Small intestine (tissue), 7 donors: Measurements from ENCODE around the gene NDUFA11. TPM values are rescaled to one million over a fixed set of nuclear protein-coding genes. Genes with fewer than 3 reads are reported as not detected.

Experiments used
- DNase-seq, 2 donors: peaks; one replicate each; pipeline versions ENCODE4 v3.0.0 to v3.0.0-alpha.2; 2013
- FAIRE-seq: peaks from 2 replicates; lab custom pipeline; 2012; peaks lifted over from hg19 to GRCh38; lab: Jason Lieb, UNC
- H3K27ac ChIP-seq, 3 donors: one replicate each; pipeline ENCODE4 v1.5.1; 2013; ENCODE audit warnings: low read length in 2 of 3, mild to moderate bottlenecking in 2 of 3, control low read depth in 1 of 3, inconsistent platforms in 1 of 3, low read depth in 1 of 3, moderate library complexity in 1 of 3
- H3K27me3 ChIP-seq, 3 donors: one replicate each; pipeline ENCODE4 v1.6.1; 2013; ENCODE audit warnings: low read length in 3 of 3, inconsistent platforms in 1 of 3; ENCODE audit not compliant: control insufficient read depth in 3 of 3, insufficient read depth in 3 of 3
- H3K36me3 ChIP-seq, 3 donors: one replicate each; pipeline ENCODE4 v1.6.1; 2013; ENCODE audit warnings: low read length in 3 of 3, inconsistent platforms in 1 of 3, low read depth in 1 of 3, mild to moderate bottlenecking in 1 of 3, moderate library complexity in 1 of 3; ENCODE audit not compliant: control insufficient read depth in 3 of 3, insufficient read depth in 2 of 3
- H3K4me1 ChIP-seq, 3 donors: one replicate each; pipeline ENCODE4 v1.6.1; 2013; ENCODE audit warnings: low read length in 2 of 3, inconsistent platforms in 1 of 3, low read depth in 1 of 3, mild to moderate bottlenecking in 1 of 3, moderate library complexity in 1 of 3; ENCODE audit not compliant: control insufficient read depth in 3 of 3, insufficient read depth in 2 of 3
- H3K4me3 ChIP-seq, 3 donors: one replicate each; pipeline ENCODE4 v1.5.1; 2013; ENCODE audit warnings: low read length in 3 of 3, control low read depth in 1 of 3, inconsistent platforms in 1 of 3, low read depth in 1 of 3, mild to moderate bottlenecking in 1 of 3, moderate library complexity in 1 of 3
- H3K9me3 ChIP-seq, 2 donors: one replicate each; pipeline ENCODE4 v1.6.1; 2013; ENCODE audit warnings: low read depth in 1 of 2, low read length in 1 of 2; ENCODE audit not compliant: control insufficient read depth in 2 of 2, insufficient read depth in 1 of 2
- WGBS, 3 donors: extraction: QIAGEN DNeasy Blood & Tissue Kit; methylation state at CpG; one replicate each; pipeline ENCODE4 v1.1.7; 2013; 5-methylcytosine and 5-hydroxymethylcytosine counted together
- polyA plus RNA-seq, 4 donors: library from polyadenylated mRNA; stranded (reverse) in 3 of 4; unstranded in 1 of 4; fragments of 200-250 nt in 3 of 4; fragments of 120-200 nt in 1 of 4; gene quantifications; one replicate each; pipeline versions ENCODE4 v1.2.1 to v1.2.3, GENCODE V29; 2013
- donor health status: healthy with polysubstance abuse.
- donor health status: control.
- donor health status: control.
- donor health status: Bipolar disorder and iron deficiency.
- donor health status: healthy.

Gene NDUFA11
- polyA plus RNA-seq, 4 donors: 187 to 576 (median 476) TPM

- no peak for DNase-seq
- peaks cover 1 to 43% (median 29%) of the 10 kb centered on the region in 3 donors for H3K4me1 ChIP-seq
Observed at GRCh38 chr19:5948752-5949564, 45.4 kb upstream of the NDUFA11 start.

GRCh38 chr19:5947435-5947834 is 43.8 kb upstream of the NDUFA11 start:
- Histone ChIP-seq H3K27me3 (no peaks in the 10 kb centered on the region), H3K9me3 (no peaks in the 10 kb centered on the region), H3K4me3 (no peak overlapping the region), H3K36me3 (peaks cover 0 to 82% (median 0%) of the 10 kb centered on the region in 3 donors), H3K4me1 (peaks cover 0 to 34% (median 21%) of the 10 kb centered on the region in 3 donors), H3K27ac (peak overlapping the region in 2 of 3 donors; percentile 32 to 76)
- FAIRE-seq: no peak
- no peak for DNase-seq
- 65 to 92% (median 86%) methylated on average over 13 of the region's 13 CpGs for WGBS, 3 donors

More at GRCh38 chr19:5948752-5949564, 45.4 kb upstream of the NDUFA11 start:
- Histone ChIP-seq H3K36me3 (peaks cover 0 to 71% (median 0%) of the 10 kb centered on the region in 3 donors), H3K27ac (peak overlapping the region in 2 of 3 donors; percentile 37 to 71), H3K4me3 (no peak overlapping the region), H3K27me3 (no peaks in the 10 kb centered on the region), H3K9me3 (no peaks in the 10 kb centered on the region)
- no peak for FAIRE-seq
- 56 to 81% (median 59%) methylated on average over 13 of the region's 13 CpGs for WGBS, 3 donors

- WGBS, 3 donors: 65 to 80% (median 75%) methylated on average over 10 of the region's 10 CpGs
Observed at GRCh38 chr19:5943623-5944022, 40.0 kb upstream of the NDUFA11 start.

GRCh38 chr19:5943045-5943444 is 39.5 kb upstream of the NDUFA11 start:
- Histone ChIP-seq H3K27me3 (no peaks in the 10 kb centered on the region), H3K4me1 (peaks cover 0 to 10% (median 0%) of the 10 kb centered on the region in 3 donors), H3K36me3 (peaks cover 0 to 90% (median 12%) of the 10 kb centered on the region in 3 donors), H3K9me3 (no peaks in the 10 kb centered on the region), H3K27ac (peak overlapping the region in 2 of 3 donors; percentile 23 to 40), H3K4me3 (no peak overlapping the region)
- DNase-seq (no peak), FAIRE-seq (no peak)
- WGBS, 3 donors: 68 to 92% (median 86%) methylated on average over 10 of the region's 10 CpGs

More at GRCh38 chr19:5943623-5944022, 40.0 kb upstream of the NDUFA11 start:
- DNase-seq: no peak
- FAIRE-seq: no peak
- Histone ChIP-seq H3K36me3 (peaks cover 0 to 88% (median 12%) of the 10 kb centered on the region in 3 donors), H3K27me3 (no peaks in the 10 kb centered on the region), H3K9me3 (no peaks in the 10 kb centered on the region), H3K27ac (peak overlapping the region in 2 of 3 donors; percentile 33), H3K4me3 (no peak overlapping the region), H3K4me1 (peaks cover 0 to 12% (median 3%) of the 10 kb centered on the region in 3 donors)

- H3K27me3 ChIP-seq: no peaks in the 10 kb centered on the region
- peaks cover 0 to 91% (median 17%) of the 10 kb centered on the region in 3 donors for H3K36me3 ChIP-seq
- H3K27ac ChIP-seq: no peak overlapping the region
- peaks cover 0 to 2% (median 0%) of the 10 kb centered on the region in 3 donors for H3K4me1 ChIP-seq
- H3K9me3 ChIP-seq: no peaks in the 10 kb centered on the region
- FAIRE-seq (no peak), DNase-seq (no peak)
- H3K4me3 ChIP-seq: no peak overlapping the region
- WGBS, 3 donors: 74 to 83% (median 81%) methylated on average over 11 of the region's 11 CpGs
Observed at GRCh38 chr19:5941673-5942072, 38.1 kb upstream of the NDUFA11 start.

GRCh38 chr19:5940260-5941208 is 36.9 kb upstream of the NDUFA11 start:
- 91 to 93% (median 91%) methylated on average over 21 of the region's 21 CpGs for WGBS, 3 donors
- DNase-seq (no peak), FAIRE-seq (no peak)
- Histone ChIP-seq H3K27ac (no peak overlapping the region), H3K4me1 (peaks cover 0 to 2% (median 0%) of the 10 kb centered on the region in 3 donors), H3K9me3 (no peaks in the 10 kb centered on the region), H3K36me3 (peaks cover 0 to 91% (median 22%) of the 10 kb centered on the region in 3 donors), H3K27me3 (no peaks in the 10 kb centered on the region), H3K4me3 (no peak overlapping the region)

GRCh38 chr19:5937550-5937949 is 34.0 kb upstream of the NDUFA11 start:
- Histone ChIP-seq H3K27me3 (no peaks in the 10 kb centered on the region), H3K4me1 (peaks cover 0 to 2% (median 0%) of the 10 kb centered on the region in 3 donors), H3K27ac (no peak overlapping the region), H3K9me3 (no peaks in the 10 kb centered on the region), H3K36me3 (peaks cover 3 to 95% (median 32%) of the 10 kb centered on the region in 3 donors), H3K4me3 (no peak overlapping the region)
- 79 to 85% (median 85%) methylated on average over 10 of the region's 10 CpGs for WGBS, 3 donors
- FAIRE-seq (no peak), DNase-seq (no peak)

- Histone ChIP-seq H3K27me3 (no peaks in the 10 kb centered on the region), H3K9me3 (no peaks in the 10 kb centered on the region), H3K4me1 (peaks cover 0 to 2% (median 0%) of the 10 kb centered on the region in 3 donors), H3K36me3 (peaks cover 4 to 95% (median 28%) of the 10 kb centered on the region in 3 donors), H3K27ac (peak overlapping the region in 2 of 3 donors; percentile 17 to 63), H3K4me3 (no peak overlapping the region)
- peak in 1 of 2 donors; percentile 28 for DNase-seq
- FAIRE-seq: no peak
- 90 to 93% (median 91%) methylated on average over 9 of the region's 9 CpGs for WGBS, 3 donors
Observed at GRCh38 chr19:5936292-5936592, 32.7 kb upstream of the NDUFA11 start.
